GM18517 (cell line): ENCODE measurements around the gene KCNG2.

Experiments
- ATAC-seq: cut with Tn5 transposase; IDR thresholded peaks from one replicate; pipeline ENCODE4 v1.9.1; 2021; ENCODE audit warnings: mild to moderate bottlenecking, moderate library complexity; ENCODE audit not compliant: unreplicated experiment

KCNG2 gene

DNA sequence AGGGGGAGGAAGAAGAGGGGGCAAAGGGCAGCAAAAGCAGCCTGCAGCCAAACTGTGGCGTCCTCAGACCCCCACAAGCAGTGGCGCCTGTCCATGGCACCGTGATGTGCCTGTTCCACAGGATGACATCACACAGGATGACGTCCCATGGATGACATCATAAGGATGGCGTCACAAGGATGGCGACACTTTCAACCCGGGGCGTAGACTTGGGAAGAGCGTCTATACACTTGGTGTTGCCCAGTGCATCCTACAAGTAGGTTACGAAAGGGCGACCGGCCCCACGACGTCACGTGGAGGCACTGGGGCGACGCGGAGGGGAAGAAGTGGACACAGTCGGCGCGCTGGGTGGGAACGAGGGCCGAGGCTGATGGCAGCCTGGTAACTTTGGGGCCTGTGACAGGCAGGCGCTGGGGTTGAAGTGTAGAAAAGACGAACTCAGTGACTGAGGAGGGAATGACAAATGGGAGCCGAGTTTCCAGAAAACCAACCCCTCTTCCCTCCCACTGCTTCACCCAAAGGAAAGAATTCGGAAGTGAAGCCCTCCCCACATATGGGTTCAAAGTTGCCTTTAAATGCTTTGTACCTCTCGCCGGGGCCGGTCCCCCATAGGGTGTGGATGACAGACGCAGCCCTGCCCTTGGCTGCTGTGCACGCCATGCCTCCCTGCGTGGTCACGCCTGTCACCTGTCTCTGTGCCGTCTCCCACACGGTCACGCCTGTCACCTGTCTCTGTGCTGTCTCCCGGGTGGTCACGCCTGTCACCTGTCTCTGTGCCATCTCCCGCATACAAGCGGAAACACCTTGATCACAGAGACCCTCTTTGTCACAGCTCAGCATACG, 13.4 kb upstream of the KCNG2 start:
- ATAC-seq = no peak

- ATAC-seq = no peak
Measured at GRCh38 chr18:79784965-79785770, 12.6 kb upstream of the KCNG2 start.

- no peak for ATAC-seq
Measured at GRCh38 chr18:79785831-79786230, 11.9 kb upstream of the KCNG2 start.

DNA sequence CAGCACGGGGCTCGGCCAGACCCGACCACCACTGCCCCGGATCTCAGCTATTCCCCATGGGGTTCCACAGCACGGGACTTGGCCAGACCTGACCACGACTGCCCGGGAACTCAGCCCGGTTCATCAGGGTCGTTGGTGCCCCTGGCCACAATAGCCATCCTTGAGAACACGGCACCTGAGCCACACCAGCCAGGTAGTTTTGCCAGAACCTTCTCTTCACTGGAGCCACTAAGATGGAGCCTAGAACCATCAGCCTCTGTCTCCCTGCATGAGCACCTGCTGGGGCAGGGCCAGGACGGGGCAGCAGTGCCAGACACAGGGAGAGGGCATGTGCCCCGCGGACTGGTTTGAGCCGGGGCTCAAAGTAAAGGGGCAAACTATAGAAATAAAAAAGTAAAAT, 11.4 kb upstream of the KCNG2 start:
- no peak for ATAC-seq

- ATAC-seq = no peak
Measured at GRCh38 chr18:79786786-79787526, 10.8 kb upstream of the KCNG2 start.

DNA sequence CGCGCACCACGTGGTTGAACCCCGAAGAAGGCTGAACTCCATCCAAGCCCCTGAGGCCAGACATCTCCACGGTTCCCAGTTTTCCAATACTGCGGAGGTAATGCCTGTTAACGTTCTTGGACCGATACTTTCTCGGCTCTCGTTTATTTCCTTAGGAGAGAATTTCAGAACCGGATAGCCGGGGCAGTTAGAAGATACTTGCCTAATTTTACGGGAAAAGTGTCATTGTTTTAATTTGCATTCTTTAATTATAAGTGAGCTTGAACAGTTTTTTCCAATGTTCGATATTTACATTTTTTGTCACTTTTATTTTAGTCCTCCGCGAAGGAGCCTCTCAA, 10.2 kb upstream of the KCNG2 start:
- ATAC-seq = no peak

DNA sequence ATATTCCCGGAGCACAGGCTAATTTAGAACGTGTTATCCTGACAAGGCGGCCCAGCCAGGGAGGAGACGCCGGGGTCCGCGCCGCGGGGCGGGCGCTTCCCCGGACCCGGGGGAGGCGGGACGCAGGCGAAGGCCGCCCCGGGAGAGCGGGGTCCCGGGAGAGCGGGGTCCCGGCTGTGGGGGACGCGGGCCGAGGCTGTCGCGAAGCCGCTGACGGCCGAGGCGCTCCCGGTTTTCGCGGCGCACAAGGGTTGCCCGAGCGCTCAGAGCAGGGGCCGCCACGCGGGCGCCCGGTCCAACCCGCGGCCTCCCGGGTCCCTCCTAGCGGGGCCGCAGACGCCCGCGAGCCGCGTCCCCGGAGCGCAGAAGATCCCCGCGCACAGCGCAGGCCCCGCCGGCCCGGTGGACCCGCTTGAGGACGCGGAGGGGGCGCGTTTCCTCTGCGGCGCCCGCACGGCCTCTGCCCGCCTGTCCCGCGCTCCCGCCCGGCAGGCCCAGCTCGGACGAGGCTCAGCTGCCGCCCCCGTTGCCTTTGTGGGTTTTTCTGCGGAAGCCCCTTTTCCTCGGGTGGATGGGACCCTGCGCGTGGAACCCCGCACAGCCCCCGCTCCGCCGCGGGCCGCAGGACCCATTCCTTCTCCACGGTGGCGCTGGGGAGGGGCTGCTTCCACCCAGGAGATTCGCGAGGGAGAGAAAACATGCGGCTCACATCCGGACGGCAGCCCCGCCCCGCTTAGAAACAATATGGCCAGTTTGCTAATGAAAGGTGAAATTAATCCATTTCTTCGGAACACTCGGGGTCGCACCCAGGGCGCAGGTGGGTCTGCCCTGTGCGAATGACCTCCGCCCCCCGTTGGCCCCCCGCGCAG, 9.6 kb upstream of the KCNG2 start:
- ATAC-seq = no peak

DNA sequence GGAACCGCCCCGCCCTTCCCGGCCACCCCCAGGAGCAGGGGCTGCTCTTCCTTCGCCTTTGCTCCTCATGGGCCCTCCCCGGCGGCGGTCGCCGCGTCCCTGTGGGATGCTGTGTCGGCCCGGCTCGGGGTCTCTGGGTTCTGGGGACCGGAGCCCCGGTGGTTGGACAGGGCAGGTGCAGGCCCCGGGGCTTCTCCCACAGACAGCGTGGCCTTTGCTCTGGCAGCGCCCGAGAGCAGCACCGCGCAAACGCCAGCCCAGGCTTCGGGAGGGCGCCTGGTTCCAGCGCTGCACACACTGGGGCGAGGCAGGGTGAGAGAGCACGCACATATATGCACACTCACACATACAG, 9.0 kb upstream of the KCNG2 start:
- ATAC-seq = no peak

DNA sequence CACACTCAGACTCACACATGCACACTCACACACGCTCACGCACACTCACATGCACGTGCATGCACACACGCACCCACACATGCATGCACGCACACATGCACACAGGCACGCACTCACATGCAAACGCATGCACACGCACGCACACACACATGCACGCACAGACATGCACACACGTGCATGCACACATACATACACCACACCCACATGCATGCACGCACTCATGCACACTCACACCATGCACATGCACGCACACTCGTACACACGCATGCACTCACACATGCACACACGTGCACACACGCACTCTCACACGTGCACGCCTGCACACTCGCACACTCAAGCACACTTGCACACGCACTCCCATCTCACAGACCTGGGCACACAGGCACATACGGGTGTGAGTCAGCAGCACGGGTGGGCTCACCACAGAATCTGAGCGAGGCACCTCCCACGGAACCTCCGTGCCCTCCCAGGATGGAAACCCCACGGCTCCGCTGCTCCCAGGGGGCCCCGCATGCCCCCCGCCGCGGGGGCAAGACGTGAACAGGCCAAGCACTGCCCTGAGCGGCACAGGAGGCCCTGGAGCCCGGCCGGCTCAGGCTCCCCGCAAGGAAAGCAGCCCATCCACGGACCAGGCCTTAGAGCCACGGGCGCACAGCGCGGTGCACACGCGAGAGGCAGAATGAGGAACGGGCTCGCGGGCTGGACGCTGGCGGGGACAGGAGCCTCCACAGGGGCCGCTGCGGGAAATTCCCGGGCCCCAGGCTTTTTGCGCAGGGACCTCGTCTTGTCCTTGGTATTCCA, 8.4 kb upstream of the KCNG2 start:
- ATAC-seq = no peak

GRCh38 chr18:79789901-79790890, 7.5 kb upstream of the KCNG2 start:
- ATAC-seq = no peak

DNA sequence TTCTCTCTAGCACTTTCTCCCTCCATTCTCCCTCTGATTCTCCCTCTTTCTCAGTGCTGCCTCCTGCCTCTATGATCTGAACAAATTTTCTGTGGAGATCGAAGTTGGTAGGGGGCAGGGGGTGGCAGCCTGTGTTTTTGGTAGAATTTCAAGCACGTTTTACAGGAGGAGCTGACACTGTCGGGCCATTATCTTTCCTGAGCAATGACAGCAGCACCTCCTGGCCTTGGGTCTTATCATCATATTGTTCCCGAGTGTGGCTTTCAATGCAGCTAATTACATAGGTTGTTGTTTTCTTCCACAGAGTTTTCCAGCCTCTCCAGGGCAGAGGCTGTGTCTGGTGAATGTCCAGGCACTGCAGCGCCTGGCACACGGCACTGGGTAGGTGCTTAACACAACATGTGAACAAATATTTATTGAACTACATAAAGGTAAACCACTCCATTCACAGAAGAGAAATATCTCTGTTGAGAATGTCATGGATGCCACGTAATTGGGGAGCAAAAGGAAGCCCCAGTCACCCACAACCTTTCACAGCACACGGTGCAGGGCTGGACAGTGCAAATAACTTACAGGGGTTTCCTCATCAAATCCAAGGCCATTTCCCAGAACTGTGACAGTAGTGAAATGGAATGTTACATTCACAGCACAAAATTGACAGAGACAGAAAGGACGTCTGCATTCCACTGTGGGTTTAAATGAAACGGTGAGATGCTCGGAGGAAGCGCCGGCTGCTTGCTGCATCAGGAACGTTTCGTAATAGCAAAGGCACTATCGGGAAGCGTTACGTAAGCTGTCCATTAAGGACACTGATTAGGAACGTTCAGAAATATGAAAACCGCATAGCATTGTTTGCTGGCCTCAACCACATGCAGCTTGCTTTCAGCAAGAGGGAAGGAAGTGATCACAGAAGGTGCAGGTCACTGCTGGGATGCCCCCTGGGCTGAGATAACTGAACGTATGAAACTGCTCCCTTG, 6.5 kb upstream of the KCNG2 start:
- ATAC-seq = no peak

- ATAC-seq = no peak
Measured at GRCh38 chr18:79792096-79792987, 5.4 kb upstream of the KCNG2 start.

GRCh38 chr18:79792988-79793355, 4.8 kb upstream of the KCNG2 start:
- ATAC-seq = no peak

DNA sequence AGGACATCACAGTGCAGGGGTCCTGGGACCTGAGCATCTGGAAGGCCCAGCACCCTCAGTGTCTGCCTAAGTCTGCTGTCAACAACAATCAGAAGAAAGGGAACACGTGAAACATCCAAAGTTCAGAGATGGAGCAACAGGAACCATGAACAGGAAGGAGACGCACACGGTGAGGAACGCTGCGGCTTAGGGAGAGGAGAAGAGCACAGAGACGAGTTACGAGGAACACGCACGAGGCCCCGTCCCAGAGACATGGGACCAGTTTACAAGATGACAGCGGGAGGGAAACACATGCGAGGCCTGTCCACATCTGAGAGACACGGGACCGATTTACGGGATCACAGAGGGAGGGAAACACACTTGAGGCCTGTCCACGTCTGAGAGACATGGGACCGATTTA, 2.9 kb upstream of the KCNG2 start:
- ATAC-seq = no peak

GRCh38 chr18:79795446-79795845, 2.3 kb upstream of the KCNG2 start:
- no peak for ATAC-seq

- ATAC-seq = no peak
Measured at GRCh38 chr18:79796016-79796415, 1.7 kb upstream of the KCNG2 start.
